ENCODE data around the gene CBLN3.

CBLN3 gene

DNA sequence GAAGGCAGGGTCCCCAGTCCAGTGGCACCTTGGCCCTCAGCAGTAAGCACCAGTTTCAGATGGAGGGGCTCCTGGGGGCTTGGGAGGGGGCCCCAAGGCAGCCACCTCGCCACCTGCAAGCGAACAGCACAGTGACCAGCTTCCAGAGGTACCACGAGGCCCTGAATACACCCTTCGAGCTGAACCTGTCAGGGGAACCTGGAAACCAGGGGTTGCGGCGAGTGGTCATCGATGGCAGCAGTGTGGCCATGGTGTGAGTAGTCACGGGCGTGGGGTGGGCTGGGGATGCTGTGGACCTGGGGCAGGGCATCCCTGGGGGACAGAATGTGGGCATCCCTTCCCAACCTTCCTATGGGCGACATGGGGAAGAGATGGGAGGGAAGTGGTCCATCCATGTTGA lies 19.5 kb downstream of the CBLN3 start:
- TF ChIP-seq CTCF (IDR thresholded peaks at IDR 0.05; ENCODE audit: low read length) = no peak
- TF ChIP-seq EZH2 (IDR thresholded peaks at IDR 0.05; ENCODE audit: borderline replicate concordance, low read length) = no peak
- Histone ChIP-seq H3K9me3 (ENCODE audit: low read length) (no peaks in the 10 kb centered on the region), H3K9me2 (ENCODE audit: low read depth, low read length) (no peaks in the 10 kb centered on the region), H3K79me2 (ENCODE audit: insufficient read depth, low read length) (no peaks in the 10 kb centered on the region), H3K4me1 (ENCODE audit: insufficient read depth, low read length, severe bottlenecking) (peaks cover 28% of the 10 kb centered on the region), H3K4me3 (ENCODE audit: low read depth, low read length, poor library complexity, severe bottlenecking) (no peak overlapping the region), H4K20me1 (ENCODE audit: insufficient read depth, low read length) (no peaks in the 10 kb centered on the region), H3K36me3 (ENCODE audit: insufficient read depth, low read length) (no peaks in the 10 kb centered on the region), H3K9ac (ENCODE audit: low read length) (no peak overlapping the region), H2AFZ (ENCODE audit: low read length) (no peak overlapping the region), H3K27ac (ENCODE audit: low read depth, low read length, poor library complexity, severe bottlenecking) (peak overlapping the region; percentile 61), H3K27me3 (ENCODE audit: insufficient read depth, low read length) (no peaks in the 10 kb centered on the region), H3F3A (ENCODE audit: insufficient read depth, low read length) (no peaks in the 10 kb centered on the region), H3K4me2 (ENCODE audit: low read length) (no peak overlapping the region)

DNA sequence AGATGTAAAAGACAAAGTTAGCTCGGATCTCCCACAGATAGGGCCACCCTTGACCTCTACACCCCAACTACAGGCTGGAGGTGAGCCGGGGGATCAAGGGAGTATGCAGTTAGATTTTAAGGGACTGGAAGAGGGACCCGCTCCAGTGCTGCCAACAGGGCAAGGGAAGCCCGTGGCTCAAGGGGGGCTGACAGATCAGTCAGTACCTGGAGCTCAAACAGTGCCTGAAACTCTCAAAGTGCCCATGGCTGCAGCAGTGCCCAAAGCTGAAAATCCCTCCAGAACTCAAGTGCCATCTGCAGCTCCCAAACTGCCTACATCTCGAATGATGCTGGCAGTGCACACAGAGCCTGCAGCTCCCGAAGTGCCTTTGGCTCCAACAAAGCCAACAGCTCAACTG lies 20.3 kb downstream of the CBLN3 start:
- Histone ChIP-seq H3K4me3 (ENCODE audit: low read depth, low read length, poor library complexity, severe bottlenecking) (no peak overlapping the region), H3K9me2 (ENCODE audit: low read depth, low read length) (no peaks in the 10 kb centered on the region), H3F3A (ENCODE audit: insufficient read depth, low read length) (no peaks in the 10 kb centered on the region), H2AFZ (ENCODE audit: low read length) (no peak overlapping the region), H3K36me3 (ENCODE audit: insufficient read depth, low read length) (no peaks in the 10 kb centered on the region), H3K4me2 (ENCODE audit: low read length) (no peak overlapping the region; the same call in 1 of the 2 replicates), H3K9ac (ENCODE audit: low read length) (no peak overlapping the region; the same call in 1 of the 2 replicates), H3K9me3 (ENCODE audit: low read length) (no peaks in the 10 kb centered on the region), H3K27me3 (ENCODE audit: insufficient read depth, low read length) (no peaks in the 10 kb centered on the region), H4K20me1 (ENCODE audit: insufficient read depth, low read length) (no peaks in the 10 kb centered on the region), H3K79me2 (ENCODE audit: insufficient read depth, low read length) (no peaks in the 10 kb centered on the region), H3K4me1 (ENCODE audit: insufficient read depth, low read length, severe bottlenecking) (peaks cover 28% of the 10 kb centered on the region), H3K27ac (ENCODE audit: low read depth, low read length, poor library complexity, severe bottlenecking) (peak overlapping the region; percentile 61)
- TF ChIP-seq CTCF (IDR thresholded peaks at IDR 0.05; ENCODE audit: low read length) = no peak
- TF ChIP-seq EZH2 (IDR thresholded peaks at IDR 0.05; ENCODE audit: borderline replicate concordance, low read length) = no peak

GRCh38 chr14:24408764-24409163 lies 20.7 kb downstream of the CBLN3 start:
- Histone ChIP-seq H3K27ac (ENCODE audit: low read depth, low read length, poor library complexity, severe bottlenecking) (peak overlapping the region; percentile 61), H2AFZ (ENCODE audit: low read length) (no peak overlapping the region), H3K9me2 (ENCODE audit: low read depth, low read length) (no peaks in the 10 kb centered on the region), H3K9ac (ENCODE audit: low read length) (no peak overlapping the region; the same call in 1 of the 2 replicates), H3K36me3 (ENCODE audit: insufficient read depth, low read length) (no peaks in the 10 kb centered on the region), H3K4me1 (ENCODE audit: insufficient read depth, low read length, severe bottlenecking) (peaks cover 28% of the 10 kb centered on the region), H3K79me2 (ENCODE audit: insufficient read depth, low read length) (no peaks in the 10 kb centered on the region), H3K4me2 (ENCODE audit: low read length) (no peak overlapping the region; the same call in 1 of the 2 replicates), H4K20me1 (ENCODE audit: insufficient read depth, low read length) (no peaks in the 10 kb centered on the region), H3K27me3 (ENCODE audit: insufficient read depth, low read length) (no peaks in the 10 kb centered on the region), H3K9me3 (ENCODE audit: low read length) (no peaks in the 10 kb centered on the region), H3K4me3 (ENCODE audit: low read depth, low read length, poor library complexity, severe bottlenecking) (no peak overlapping the region), H3F3A (ENCODE audit: insufficient read depth, low read length) (no peaks in the 10 kb centered on the region)
- no peak for TF ChIP-seq EZH2 (IDR thresholded peaks at IDR 0.05; ENCODE audit: borderline replicate concordance, low read length)
- TF ChIP-seq CTCF (IDR thresholded peaks at IDR 0.05; ENCODE audit: low read length) = no peak

All from OCI-LY1 (cell line).